BLaER1 treated with 17β-estradiol and CSF1 and Interleukin-3, amounts not matched to agents 10 nM and 100 nM (cell line): ENCODE results near the gene SYTL4.
A peak's percentile ranks its signal among the peaks of the same experiment; 100 is the strongest.

ENCODE experiments used
- H3K27ac ChIP-seq, 11 experiments: shearing (Covaris generic); formaldehyde crosslinking; 2 replicates each; pipeline ENCODE4 v1.8.1; 2022
- H3K27me3 ChIP-seq, 11 experiments: shearing (Covaris generic); formaldehyde crosslinking; 2 replicates each; pipeline ENCODE4 v1.8.1; 2022
- H3K36me3 ChIP-seq, 11 experiments: shearing (Covaris generic); formaldehyde crosslinking; 2 replicates each; pipeline ENCODE4 v1.8.1; 2022
- H3K4me1 ChIP-seq, 10 experiments: shearing (Covaris generic); formaldehyde crosslinking; 2 replicates each; pipeline ENCODE4 v1.8.1; 2022
- H3K4me2 ChIP-seq, 11 experiments: shearing (Covaris generic); formaldehyde crosslinking; 2 replicates each; pipeline ENCODE4 v1.8.1; 2022
- H3K4me3 ChIP-seq, 10 experiments: shearing (Covaris generic); formaldehyde crosslinking; 2 replicates each; pipeline ENCODE4 v1.8.1; 2022
- H3K9ac ChIP-seq, 11 experiments: shearing (Covaris generic); formaldehyde crosslinking; 2 replicates each; pipeline ENCODE4 v1.8.1; 2022
- H3K9me3 ChIP-seq, 11 experiments: shearing (Covaris generic); formaldehyde crosslinking; replicated peaks in 1 of 11; 2 replicates each; pipeline ENCODE4 v1.8.1; 2022
- H4K20me1 ChIP-seq, 11 experiments: shearing (Covaris generic); formaldehyde crosslinking; 2 replicates each; pipeline ENCODE4 v1.8.1; 2022
- Cebpa-rat ChIP-seq, 11 experiments: shearing (Covaris generic); IDR thresholded peaks; 2 replicates each; pipeline ENCODE4 v1.8.1; 2022

SYTL4 gene

GRCh38 chrX:100659431-100660137 is 72.3 kb downstream of the SYTL4 start:
- Histone ChIP-seq H3K27me3 (peaks cover 0 to 35% (median 0%) of the 10 kb centered on the region in 11 experiments; a peak in 3 of 22 replicates), H3K9ac (no peak overlapping the region), H3K27ac (no peak overlapping the region), H3K4me3 (no peak overlapping the region), H3K4me2 (peak overlapping the region; percentile 6 to 68 (median 50); a peak in 20 of 22 replicates), H4K20me1 (no peaks in the 10 kb centered on the region), H3K9me3 (no peaks in the 10 kb centered on the region), H3K36me3 (no peaks in the 10 kb centered on the region), H3K4me1 (peaks cover 15 to 27% (median 18%) of the 10 kb centered on the region in 10 experiments)
- TF ChIP-seq Cebpa-rat (IDR thresholded peaks at IDR 0.05), result no peak

- H3K4me2 ChIP-seq, result peak overlapping the region; percentile 6 to 68 (median 50)
- no peaks in the 10 kb centered on the region for H3K9me3 ChIP-seq
- peaks cover 15 to 27% (median 18%) of the 10 kb centered on the region in 10 experiments for H3K4me1 ChIP-seq
- H3K4me3 ChIP-seq, result no peak overlapping the region
- no peaks in the 10 kb centered on the region for H3K36me3 ChIP-seq
- no peak for TF ChIP-seq Cebpa-rat (IDR thresholded peaks at IDR 0.05)
- no peak overlapping the region for H3K27ac ChIP-seq
- H4K20me1 ChIP-seq, result no peaks in the 10 kb centered on the region
- H3K27me3 ChIP-seq, result peaks cover 0 to 38% (median 0%) of the 10 kb centered on the region in 11 experiments; a peak in 3 of 22 replicates
- H3K9ac ChIP-seq, result no peak overlapping the region
These were observed 73.0 kb downstream of the SYTL4 start for GRCh38 chrX:100658941-100659381.

- peaks cover 0 to 56% (median 0%) of the 10 kb centered on the region in 11 experiments; a peak in 4 of 22 replicates for H3K27me3 ChIP-seq
- no peak overlapping the region for H3K4me3 ChIP-seq
- no peak overlapping the region for H3K9ac ChIP-seq
- 0 out of 22 replicates have a peak, but pooled peaks cover 0 to 5% (median 0%) of the 10 kb centered on the region in 11 experiments for H4K20me1 ChIP-seq
- H3K9me3 ChIP-seq, result no peaks in the 10 kb centered on the region
- H3K27ac ChIP-seq, result no peak overlapping the region
- H3K4me2 ChIP-seq, result no peak overlapping the region
- H3K36me3 ChIP-seq, result no peaks in the 10 kb centered on the region
- H3K4me1 ChIP-seq, result peaks cover 12 to 34% (median 17%) of the 10 kb centered on the region in 10 experiments
- no peak for TF ChIP-seq Cebpa-rat (IDR thresholded peaks at IDR 0.05)
These were observed 77.7 kb downstream of the SYTL4 start for GRCh38 chrX:100654261-100654660.

- H3K36me3 ChIP-seq, result no peaks in the 10 kb centered on the region
- no peak overlapping the region for H3K27ac ChIP-seq
- TF ChIP-seq Cebpa-rat (IDR thresholded peaks at IDR 0.05), result no peak
- H3K9ac ChIP-seq, result no peak overlapping the region
- H3K4me2 ChIP-seq, result no peak overlapping the region
- peaks cover 0 to 59% (median 0%) of the 10 kb centered on the region in 11 experiments; a peak in 5 of 22 replicates for H3K27me3 ChIP-seq
- 0 out of 22 replicates have a peak, but pooled peaks cover 0 to 6% (median 0%) of the 10 kb centered on the region in 11 experiments for H4K20me1 ChIP-seq
- H3K4me1 ChIP-seq, result peaks cover 12 to 33% (median 15%) of the 10 kb centered on the region in 10 experiments
- H3K9me3 ChIP-seq, result no peaks in the 10 kb centered on the region
- no peak overlapping the region for H3K4me3 ChIP-seq
These were observed 79.7 kb downstream of the SYTL4 start for GRCh38 chrX:100652266-100652665.

GRCh38 chrX:100650841-100651240 is 81.1 kb downstream of the SYTL4 start:
- no peak overlapping the region for H3K9ac ChIP-seq
- peaks cover 19 to 38% (median 26%) of the 10 kb centered on the region in 10 experiments for H3K4me1 ChIP-seq
- H4K20me1 ChIP-seq, result 0 out of 22 replicates have a peak, but pooled peaks cover 0 to 6% (median 0%) of the 10 kb centered on the region in 11 experiments
- no peaks in the 10 kb centered on the region for H3K9me3 ChIP-seq
- TF ChIP-seq Cebpa-rat (IDR thresholded peaks at IDR 0.05), result no peak
- H3K36me3 ChIP-seq, result no peaks in the 10 kb centered on the region
- no peak overlapping the region for H3K27ac ChIP-seq
- no peak overlapping the region for H3K4me3 ChIP-seq
- peaks cover 0 to 67% (median 0%) of the 10 kb centered on the region in 11 experiments; a peak in 5 of 22 replicates for H3K27me3 ChIP-seq
- H3K4me2 ChIP-seq, result no peak overlapping the region; a peak in 2 of 22 replicates

GRCh38 chrX:100649550-100650356 is 82.2 kb downstream of the SYTL4 start:
- Histone ChIP-seq H4K20me1 (peaks cover 0 to 6% (median 0%) of the 10 kb centered on the region in 11 experiments; a peak in 1 of 22 replicates), H3K4me2 (peak overlapping the region; percentile 17 to 61 (median 33); a peak in 17 of 22 replicates), H3K27ac (no peak overlapping the region), H3K36me3 (no peaks in the 10 kb centered on the region), H3K9ac (no peak overlapping the region), H3K27me3 (peaks cover 0 to 76% (median 0%) of the 10 kb centered on the region in 11 experiments; a peak in 8 of 22 replicates), H3K4me1 (peaks cover 25 to 43% (median 32%) of the 10 kb centered on the region in 10 experiments), H3K9me3 (no peaks in the 10 kb centered on the region), H3K4me3 (no peak overlapping the region)
- TF ChIP-seq Cebpa-rat (IDR thresholded peaks at IDR 0.05), result no peak

GRCh38 chrX:100648458-100649417 is 83.2 kb downstream of the SYTL4 start:
- H3K4me2 ChIP-seq, result peak overlapping the region; percentile 17 to 61 (median 33); a peak in 16 of 22 replicates
- H3K9ac ChIP-seq, result no peak overlapping the region
- no peaks in the 10 kb centered on the region for H3K9me3 ChIP-seq
- H3K4me1 ChIP-seq, result peaks cover 34 to 54% (median 38%) of the 10 kb centered on the region in 10 experiments
- H4K20me1 ChIP-seq, result peaks cover 0 to 12% (median 0%) of the 10 kb centered on the region in 11 experiments; a peak in 2 of 22 replicates
- no peak overlapping the region for H3K27ac ChIP-seq
- peaks cover 0 to 75% (median 0%) of the 10 kb centered on the region in 11 experiments; a peak in 12 of 22 replicates for H3K27me3 ChIP-seq
- no peak overlapping the region for H3K4me3 ChIP-seq
- H3K36me3 ChIP-seq, result no peaks in the 10 kb centered on the region
- no peak for TF ChIP-seq Cebpa-rat (IDR thresholded peaks at IDR 0.05)

GRCh38 chrX:100647739-100648138 is 84.2 kb downstream of the SYTL4 start:
- Histone ChIP-seq H3K4me2 (peak overlapping the region in 6 of 11 experiments; percentile 45 to 75 (median 62); a peak in 7 of 22 replicates), H3K27ac (no peak overlapping the region), H4K20me1 (peaks cover 0 to 12% (median 0%) of the 10 kb centered on the region in 11 experiments; a peak in 2 of 22 replicates), H3K9ac (no peak overlapping the region), H3K9me3 (no peaks in the 10 kb centered on the region), H3K4me3 (no peak overlapping the region), H3K36me3 (no peaks in the 10 kb centered on the region), H3K27me3 (peaks cover 0 to 71% (median 0%) of the 10 kb centered on the region in 11 experiments; a peak in 12 of 22 replicates), H3K4me1 (peaks cover 37 to 61% (median 40%) of the 10 kb centered on the region in 10 experiments)
- no peak for TF ChIP-seq Cebpa-rat (IDR thresholded peaks at IDR 0.05)
